Breast epithelium (tissue), 4 donors: ENCODE results near the gene NFE2L1. TPM values are rescaled to one million over a fixed set of nuclear protein-coding genes. Genes with fewer than 3 reads are reported as not detected.
"Not testable (repeated sequence)": the region's sequence is repeated elsewhere in the genome, so short reads cannot be mapped to it uniquely, and the experiment has no call there.

Source experiments
- DNase-seq, 2 donors: peaks; one replicate each; pipeline ENCODE4 v3.0.0-alpha.2; 2019; ENCODE audit warnings: low spot score in 2 of 2
- H3K27ac ChIP-seq, 2 donors: fragments of 200-600 bp; sonication (generic) in 1 of 2; one replicate each; pipeline ENCODE4 v1.5.1; 2016 to 2019; ENCODE audit warnings: mild to moderate bottlenecking in 1 of 2
- H3K27me3 ChIP-seq, 2 donors: fragments of 200-600 bp; sonication (generic) in 1 of 2; one replicate each; pipeline versions ENCODE4 v1.5.1 to v1.6.0; 2017 to 2019; ENCODE audit warnings: control low read depth in 1 of 2, mild to moderate bottlenecking in 1 of 2
- H3K36me3 ChIP-seq: fragments of 200-600 bp; one replicate; pipeline ENCODE4 v1.5.1; 2019
- H3K4me1 ChIP-seq, 2 donors: fragments of 200-600 bp; sonication (generic); one replicate each; pipeline ENCODE4 v1.5.1; 2016 to 2019; ENCODE audit warnings: control low read depth in 1 of 2
- H3K4me3 ChIP-seq, 3 donors: fragments of 200-600 bp; sonication (generic); 1 replicate in 2 of 3; 2 replicates in 1 of 3; pipeline ENCODE4 v1.5.1; 2016 to 2019; ENCODE audit warnings: mild to moderate bottlenecking in 3 of 3, moderate library complexity in 2 of 3
- H3K9me3 ChIP-seq, 2 donors: fragments of 200-600 bp; sonication (generic) in 1 of 2; one replicate each; pipeline ENCODE4 v1.5.1; 2016 to 2019; ENCODE audit warnings: control low read depth in 1 of 2
- CTCF ChIP-seq, 3 donors: fragments of 450-650 bp; IDR thresholded peaks; one replicate each; pipeline ENCODE4 v1.5.1; 2016 to 2017; ENCODE audit warnings: antibody characterized with exemption in 3 of 3, mild to moderate bottlenecking in 3 of 3, moderate library complexity in 3 of 3
- POLR2A ChIP-seq: fragments of 450-650 bp; IDR thresholded peaks from one replicate; pipeline ENCODE4 v1.6.1; 2016; ENCODE audit warnings: antibody characterized with exemption, mild to moderate bottlenecking, moderate library complexity
- POLR2AphosphoS5 ChIP-seq, 3 donors: sonication (generic); formaldehyde crosslinking; IDR thresholded peaks; one replicate each; pipeline ENCODE4 v1.6.1; 2017; ENCODE audit warnings: antibody characterized with exemption in 3 of 3
- intact Hi-C: fragments of 100-400 bp; cut with DNase I; formaldehyde crosslinking; loops from one replicate; pipeline ENCODE4 v1.15.1; 2023; ENCODE audit warnings: low total_unique reads
- total RNA-seq, 3 donors: library from RNA; depleted of rRNA; stranded (reverse); fragments of >200 nt; gene quantifications; one replicate each; pipeline ENCODE4 v1.1.0, GENCODE V29; 2016

Gene NFE2L1
- total RNA-seq, 3 donors from 2014 or later, result 96.4 to 278 (median 106) TPM

- no peak overlapping the region for H3K4me3 ChIP-seq
- DNase-seq, result no peak
- H3K9me3 ChIP-seq, result no peaks in the 10 kb centered on the region
- peak overlapping the region in 1 of 2 donors; percentile 62 for H3K27ac ChIP-seq
- H3K4me1 ChIP-seq, result peaks cover 16 to 28% of the 10 kb centered on the region in 2 donors
- intact Hi-C loops, result loop anchor here (5.0 kb wide), 1 partner anchor 95 kb away; no protein-coding TSS in a partner anchor
- H3K36me3 ChIP-seq, result no peaks in the 10 kb centered on the region
- TF ChIP-seq POLR2A, result no peak
- TF ChIP-seq CTCF (IDR thresholded peaks at IDR 0.05), result no peak
- no peak for TF ChIP-seq POLR2AphosphoS5 (IDR thresholded peaks at IDR 0.05)
- peaks cover 0 to 3% of the 10 kb centered on the region in 2 donors for H3K27me3 ChIP-seq
Measured at GRCh38 chr17:48027322-48027981, 20.7 kb upstream of the NFE2L1 start.

- no peak overlapping the region for H3K27ac ChIP-seq
- H3K27me3 ChIP-seq, result peaks cover 0 to 3% of the 10 kb centered on the region in 2 donors
- TF ChIP-seq CTCF (IDR thresholded peaks at IDR 0.05), result no peak
- no peak for TF ChIP-seq POLR2A
- TF ChIP-seq POLR2AphosphoS5 (IDR thresholded peaks at IDR 0.05), result no peak
- no peaks in the 10 kb centered on the region for H3K9me3 ChIP-seq
- H3K36me3 ChIP-seq, result no peaks in the 10 kb centered on the region
- DNase-seq, result no peak
- no peak overlapping the region for H3K4me3 ChIP-seq
- intact Hi-C loops, result loop anchor here (5.0 kb wide), 1 partner anchor 94 kb away; no protein-coding TSS in a partner anchor
- peaks cover 16 to 22% of the 10 kb centered on the region in 2 donors for H3K4me1 ChIP-seq
Measured at GRCh38 chr17:48028736-48029135, 19.4 kb upstream of the NFE2L1 start.

GRCh38 chr17:48030531-48030930, 17.6 kb upstream of the NFE2L1 start:
- DNase-seq, result no peak
- Histone ChIP-seq H3K36me3 (no peaks in the 10 kb centered on the region), H3K27ac (no peak overlapping the region), H3K4me1 (peaks cover 14 to 15% of the 10 kb centered on the region in 2 donors), H3K4me3 (no peak overlapping the region), H3K27me3 (no peaks in the 10 kb centered on the region), H3K9me3 (no peaks in the 10 kb centered on the region)
- intact Hi-C loops, result no loop called here
- TF ChIP-seq CTCF (IDR thresholded peaks at IDR 0.05), result no peak
- TF ChIP-seq POLR2A, result no peak

GRCh38 chr17:48031966-48032365, 16.2 kb upstream of the NFE2L1 start:
- Histone ChIP-seq H3K27ac (no peak overlapping the region), H3K36me3 (no peaks in the 10 kb centered on the region), H3K27me3 (no peaks in the 10 kb centered on the region), H3K4me3 (no peak overlapping the region), H3K4me1 (peaks cover 0 to 1% of the 10 kb centered on the region in 2 donors), H3K9me3 (no peaks in the 10 kb centered on the region)
- no peak for DNase-seq
- TF ChIP-seq POLR2AphosphoS5 (IDR thresholded peaks at IDR 0.05), result no peak
- TF ChIP-seq CTCF (IDR thresholded peaks at IDR 0.05), result no peak
- no peak for TF ChIP-seq POLR2A
- intact Hi-C loops, result no loop called here

- DNase-seq, intact Hi-C loops, H3K27me3 ChIP-seq, H3K36me3 ChIP-seq, H3K4me1 ChIP-seq, H3K4me3 ChIP-seq, H3K27ac ChIP-seq, H3K9me3 ChIP-seq: not testable (repeated sequence)
Measured at GRCh38 chr17:48034734-48035133, 13.4 kb upstream of the NFE2L1 start.
